Astrocyte (in vitro differentiated cells and primary cell): ENCODE measurements around the gene IDI1. TPM values are rescaled to one million over a fixed set of nuclear protein-coding genes. Genes with fewer than 3 reads are reported as not detected.
A peak's percentile ranks its signal among the peaks of the same experiment; 100 is the strongest.

Experiments used
- DNase-seq: peaks from one replicate; pipeline ENCODE4 v3.0.0-alpha.2; 2010; ENCODE audit warnings: low read depth
- FAIRE-seq: peaks from 2 replicates; lab custom pipeline; 2011; peaks lifted over from hg19 to GRCh38; lab: Jason Lieb, UNC
- H2AFZ ChIP-seq: 2 replicates; pipeline ENCODE4 v1.6.0; 2012; ENCODE audit warnings: low read depth, low read length, inconsistent platforms
- H3K27ac ChIP-seq: 2 replicates; pipeline ENCODE4 v1.5.1; 2011; ENCODE audit warnings: low read depth, low read length, inconsistent platforms
- H3K27me3 ChIP-seq: 2 replicates; pipeline ENCODE4 v1.6.0; 2011; ENCODE audit warnings: low read length, inconsistent platforms; ENCODE audit not compliant: insufficient read depth
- H3K36me3 ChIP-seq: 2 replicates; pipeline ENCODE4 v1.5.1; 2011; ENCODE audit warnings: low read length, inconsistent platforms; ENCODE audit not compliant: insufficient read depth
- H3K4me1 ChIP-seq: 2 replicates; pipeline ENCODE4 v1.5.1; 2011; ENCODE audit warnings: low read length, inconsistent platforms; ENCODE audit not compliant: insufficient read depth
- H3K4me2 ChIP-seq: 2 replicates; pipeline ENCODE4 v1.6.0; 2012; ENCODE audit warnings: low read length, inconsistent platforms
- H3K4me3 ChIP-seq: 2 replicates; pipeline ENCODE4 v1.5.1; 2011; ENCODE audit warnings: low read depth, mild to moderate bottlenecking, low read length, inconsistent platforms; ENCODE audit not compliant: insufficient read depth
- H3K79me2 ChIP-seq: 2 replicates; pipeline ENCODE4 v1.6.0; 2012; ENCODE audit warnings: mild to moderate bottlenecking, low read length, inconsistent platforms; ENCODE audit not compliant: insufficient read depth
- H3K9ac ChIP-seq: 2 replicates; pipeline ENCODE4 v1.6.0; 2012; ENCODE audit warnings: mild to moderate bottlenecking, low read length, inconsistent platforms
- H3K9me3 ChIP-seq: 2 replicates; pipeline ENCODE4 v1.5.1; 2012; ENCODE audit warnings: low read depth, mild to moderate bottlenecking, low read length, inconsistent platforms; ENCODE audit not compliant: insufficient read depth
- H4K20me1 ChIP-seq: 2 replicates; pipeline ENCODE4 v1.6.0; 2012; ENCODE audit warnings: low read length, inconsistent platforms; ENCODE audit not compliant: insufficient read depth
- H3K27ac Mint-ChIP-seq: one replicate; pipeline ENCODE4 v1.8.0; 2021; ENCODE audit warnings: mild to moderate bottlenecking, mixed read lengths; ENCODE audit not compliant: unreplicated experiment
- H3K27me3 Mint-ChIP-seq: one replicate; pipeline ENCODE4 v1.8.0; 2021; ENCODE audit warnings: low read depth, mixed read lengths; ENCODE audit not compliant: unreplicated experiment
- H3K36me3 Mint-ChIP-seq: one replicate; pipeline ENCODE4 v1.8.0; 2021; ENCODE audit warnings: low read depth, mixed read lengths; ENCODE audit not compliant: unreplicated experiment
- H3K4me1 Mint-ChIP-seq: one replicate; pipeline ENCODE4 v1.8.0; 2021; ENCODE audit warnings: low read depth, mixed read lengths; ENCODE audit not compliant: unreplicated experiment
- H3K4me3 Mint-ChIP-seq: one replicate; pipeline ENCODE4 v1.8.0; 2021; ENCODE audit warnings: mild to moderate bottlenecking, moderate library complexity, mixed read lengths; ENCODE audit not compliant: unreplicated experiment
- H3K9me3 Mint-ChIP-seq: one replicate; pipeline ENCODE4 v1.8.0; 2021; ENCODE audit warnings: mild to moderate bottlenecking, mixed read lengths; ENCODE audit not compliant: unreplicated experiment
- CTCF ChIP-seq: IDR thresholded peaks from 2 replicates; pipeline ENCODE4 v1.5.1; 2011; ENCODE audit warnings: low read depth, mild to moderate bottlenecking, inconsistent platforms, low read length, moderate library complexity; ENCODE audit not compliant: insufficient read depth
- EZH2 ChIP-seq: IDR thresholded peaks from 2 replicates; pipeline ENCODE4 v1.6.1; 2012; ENCODE audit warnings: mild to moderate bottlenecking, low read length, inconsistent platforms; ENCODE audit not compliant: insufficient read depth
- total RNA-seq: library from RNA; stranded (reverse); gene quantifications from 2 replicates; pipeline ENCODE4 v1.2.1, GENCODE V29; 2021

The IDI1 gene
- total RNA-seq, 1 donor from 2014 or later, result 63.2 TPM

DNA sequence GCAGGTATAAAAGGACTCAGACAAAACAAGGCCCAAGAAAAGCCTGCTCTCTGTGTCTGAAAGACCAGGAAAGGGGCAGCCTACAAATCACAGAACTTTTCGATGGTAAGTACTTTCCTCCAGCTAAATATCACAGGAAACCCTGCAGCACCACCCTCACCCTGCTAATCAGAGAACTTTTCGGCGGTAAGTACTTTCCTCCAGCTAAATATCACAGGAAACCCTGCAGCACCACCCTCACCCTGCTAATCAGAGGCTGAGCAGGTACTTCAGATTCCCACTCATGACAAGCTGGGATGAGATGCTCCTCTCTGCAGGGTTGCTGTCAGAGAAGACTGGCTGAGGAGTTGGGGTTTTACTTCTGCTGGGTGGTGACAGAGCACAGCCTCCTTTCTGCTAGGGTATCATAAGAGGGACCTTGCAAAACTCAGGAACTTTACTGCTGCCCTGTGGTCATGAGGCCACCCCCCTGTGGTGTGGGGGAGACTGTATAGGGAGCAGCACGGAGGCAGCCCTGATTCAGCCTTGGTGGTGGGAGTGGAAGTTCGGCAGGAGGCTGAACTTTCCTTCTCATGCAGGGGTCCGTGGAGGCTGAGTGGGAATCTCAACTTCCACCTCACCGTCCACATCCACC, 14.4 kb upstream of the IDI1 start:
- H3K4me1 Mint-ChIP-seq, result peaks cover 13% of the 10 kb centered on the region
- peaks cover 16% of the 10 kb centered on the region for H3K4me1 ChIP-seq
- no peak overlapping the region for H2AFZ ChIP-seq
- no peaks in the 10 kb centered on the region for H3K27me3 ChIP-seq
- peaks cover 84% of the 10 kb centered on the region for H3K79me2 ChIP-seq
- H3K4me2 ChIP-seq, result no peak overlapping the region
- H3K27ac ChIP-seq, result no peak overlapping the region
- no peaks in the 10 kb centered on the region for H3K27me3 Mint-ChIP-seq
- H3K36me3 Mint-ChIP-seq, result no peaks in the 10 kb centered on the region
- no peaks in the 10 kb centered on the region for H3K9me3 ChIP-seq
- H3K4me3 ChIP-seq, result no peak overlapping the region
- H3K36me3 ChIP-seq, result peaks cover 8% of the 10 kb centered on the region
- no peak overlapping the region for H3K27ac Mint-ChIP-seq
- FAIRE-seq (no peak), DNase-seq (no peak)
- H3K4me3 Mint-ChIP-seq, result no peak overlapping the region
- H4K20me1 ChIP-seq, result peaks cover 37% of the 10 kb centered on the region
- no peaks in the 10 kb centered on the region for H3K9me3 Mint-ChIP-seq
- no peak overlapping the region for H3K9ac ChIP-seq
- TF ChIP-seq EZH2 (no peak), CTCF (no peak)

DNA sequence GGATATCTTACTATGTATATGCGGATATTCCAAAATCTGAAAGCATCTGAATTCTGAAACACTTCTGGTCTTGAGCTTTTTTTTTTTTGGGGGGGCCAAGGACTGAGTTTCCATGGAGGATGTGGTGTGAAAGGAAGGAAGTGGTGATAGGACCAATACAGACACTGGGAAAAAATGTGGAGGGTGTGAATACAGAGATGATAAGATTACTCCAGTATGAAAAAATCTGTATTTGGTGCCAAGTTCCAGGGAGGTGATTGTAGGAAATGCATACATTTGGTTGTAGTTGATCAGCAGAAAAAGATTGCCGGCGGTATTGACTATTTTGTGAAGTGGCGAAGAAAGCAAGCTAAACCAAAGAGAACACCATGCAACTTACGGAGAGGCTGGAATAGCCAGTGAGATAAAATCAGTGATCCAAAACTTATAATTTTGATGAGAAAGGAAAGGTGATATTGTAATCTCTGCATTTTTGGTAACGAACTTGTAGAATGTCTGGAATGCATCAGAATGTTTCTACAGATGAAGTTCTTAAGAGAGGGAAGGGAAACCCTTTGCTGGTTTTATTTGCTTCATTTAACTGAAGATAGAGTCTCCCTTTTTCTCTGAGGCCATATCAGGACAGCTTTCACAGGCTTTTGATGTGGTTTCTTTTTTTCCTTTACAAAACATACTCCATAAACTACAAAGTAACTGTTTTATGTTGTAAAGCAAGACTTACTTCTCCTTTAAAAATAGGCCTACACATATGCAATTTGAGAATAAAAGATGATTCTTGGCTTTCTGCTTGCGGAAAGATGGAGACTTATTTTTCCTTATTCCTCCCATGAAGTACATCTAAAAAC, 13.2 kb upstream of the IDI1 start:
- DNase-seq (peak; percentile 85), FAIRE-seq (peak; percentile 54)
- H3K27me3 Mint-ChIP-seq, result no peaks in the 10 kb centered on the region
- TF ChIP-seq CTCF (no peak), EZH2 (no peak)
- peaks cover 19% of the 10 kb centered on the region for H3K4me1 Mint-ChIP-seq
- H3K4me3 Mint-ChIP-seq, result no peak overlapping the region
- Histone ChIP-seq H2AFZ (no peak overlapping the region), H3K4me1 (peaks cover 24% of the 10 kb centered on the region), H3K9ac (peak overlapping the region; percentile 19), H3K4me3 (peak overlapping the region; percentile 34), H3K9me3 (no peaks in the 10 kb centered on the region), H3K36me3 (peaks cover 8% of the 10 kb centered on the region), H3K79me2 (peaks cover 87% of the 10 kb centered on the region), H3K4me2 (peak overlapping the region; percentile 73), H4K20me1 (peaks cover 43% of the 10 kb centered on the region), H3K27me3 (no peaks in the 10 kb centered on the region), H3K27ac (peak overlapping the region; percentile 35)
- no peak overlapping the region for H3K27ac Mint-ChIP-seq
- no peaks in the 10 kb centered on the region for H3K36me3 Mint-ChIP-seq
- H3K9me3 Mint-ChIP-seq, result no peaks in the 10 kb centered on the region

DNA sequence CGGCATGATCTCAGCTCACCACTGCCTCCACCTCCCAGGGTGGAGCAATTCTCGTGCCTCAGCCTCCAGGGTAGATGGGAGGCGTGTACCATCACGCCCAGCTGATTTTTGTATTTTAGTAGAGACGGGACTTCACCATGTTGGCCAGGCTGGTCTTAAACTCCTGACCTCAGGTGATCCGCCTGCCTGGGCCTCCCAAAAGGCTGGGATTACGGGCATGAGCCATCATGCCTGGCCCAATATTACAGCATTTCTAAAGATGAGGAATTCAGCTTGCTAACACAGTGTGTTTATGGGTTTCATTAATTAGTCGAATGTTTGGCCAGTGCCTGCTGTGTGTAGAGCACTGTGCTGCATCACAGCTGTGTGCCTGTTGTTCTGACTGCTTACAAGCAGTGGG, 11.0 kb upstream of the IDI1 start:
- Mint-ChIP-seq H3K4me1 (peaks cover 21% of the 10 kb centered on the region), H3K9me3 (no peaks in the 10 kb centered on the region), H3K36me3 (no peaks in the 10 kb centered on the region), H3K27me3 (no peaks in the 10 kb centered on the region), H3K4me3 (no peak overlapping the region), H3K27ac (peak overlapping the region; percentile 42)
- H3K27me3 ChIP-seq, result no peaks in the 10 kb centered on the region
- H3K4me3 ChIP-seq, result no peak overlapping the region
- no peak for TF ChIP-seq EZH2
- TF ChIP-seq CTCF, result no peak
- H3K79me2 ChIP-seq, result peaks cover 88% of the 10 kb centered on the region
- FAIRE-seq (no peak), DNase-seq (no peak)
- no peak overlapping the region for H3K9ac ChIP-seq
- H3K4me1 ChIP-seq, result peaks cover 29% of the 10 kb centered on the region
- no peaks in the 10 kb centered on the region for H3K9me3 ChIP-seq
- no peak overlapping the region for H3K4me2 ChIP-seq
- peaks cover 6% of the 10 kb centered on the region for H3K36me3 ChIP-seq
- H3K27ac ChIP-seq, result no peak overlapping the region
- no peak overlapping the region for H2AFZ ChIP-seq
- peaks cover 46% of the 10 kb centered on the region for H4K20me1 ChIP-seq
